HL-60/S4 treated with phorbol 12-myristate 13-acetate at 8.2 ng/mL for 4 days and 3 days (cell line): Measurements from ENCODE around the gene TCF21.

ENCODE experiments used
- in situ Hi-C: fragments of 300-500 bp; cut with MboI; formaldehyde crosslinking; loops from 2 replicates; pipeline ENCODE4 v1.15.0; 2022; ENCODE audit warnings: low sequenced_read_pairs

Gene TCF21

GRCh38 chr6:133889557-133890403 lies 867 bp downstream of the TCF21 start:
- in situ Hi-C loops, result no loop called here

- in situ Hi-C loops, result no loop called here
These were observed 1.8 kb downstream of the TCF21 start for GRCh38 chr6:133890711-133891148.

- in situ Hi-C loops, result no loop called here
These were observed 2.4 kb downstream of the TCF21 start for GRCh38 chr6:133891149-133891926.

- in situ Hi-C loops, result no loop called here
These were observed 3.3 kb downstream of the TCF21 start for GRCh38 chr6:133891927-133892812.

GRCh38 chr6:133892813-133893691 lies 4.1 kb downstream of the TCF21 start:
- in situ Hi-C loops, result no loop called here

- in situ Hi-C loops, result no loop called here
These were observed 5.0 kb downstream of the TCF21 start for GRCh38 chr6:133893946-133894345.

- in situ Hi-C loops, result no loop called here
These were observed 5.5 kb downstream of the TCF21 start for GRCh38 chr6:133894369-133894768.

GRCh38 chr6:133894795-133895358 lies 6.0 kb downstream of the TCF21 start:
- in situ Hi-C loops, result no loop called here

- in situ Hi-C loops, result no loop called here
These were observed 6.8 kb downstream of the TCF21 start for GRCh38 chr6:133895573-133896343.

- in situ Hi-C loops, result no loop called here
These were observed 7.4 kb downstream of the TCF21 start for GRCh38 chr6:133896344-133896721.

- in situ Hi-C loops, result no loop called here
These were observed 9.3 kb downstream of the TCF21 start for GRCh38 chr6:133898263-133898662.

- in situ Hi-C loops, result no loop called here
These were observed 10.6 kb downstream of the TCF21 start for GRCh38 chr6:133899556-133899955.

- in situ Hi-C loops, result no loop called here
These were observed 14.9 kb downstream of the TCF21 start for GRCh38 chr6:133903855-133904254.

GRCh38 chr6:133906050-133906449 lies 17.1 kb downstream of the TCF21 start:
- in situ Hi-C loops, result no loop called here

GRCh38 chr6:133916650-133917151 lies 27.8 kb downstream of the TCF21 start:
- in situ Hi-C loops, result no loop called here

- in situ Hi-C loops, result no loop called here
These were observed 28.9 kb downstream of the TCF21 start for GRCh38 chr6:133917781-133918180.

GRCh38 chr6:133918208-133918930 lies 29.5 kb downstream of the TCF21 start:
- in situ Hi-C loops, result no loop called here

- in situ Hi-C loops, result no loop called here
These were observed 30.4 kb downstream of the TCF21 start for GRCh38 chr6:133919362-133919761.
